22Rv1 (cell line): ENCODE data around the gene TAB2.

Experiments
- ZFX ChIP-seq: fragments of 450-650 bp; IDR thresholded peaks from 2 replicates; pipeline ENCODE4 v1.6.1; 2017; ENCODE audit warnings: antibody characterized with exemption, borderline replicate concordance
- TF ChIP-seq, protein P1 (sequence below): fragments of 450-650 bp; IDR thresholded peaks from 2 replicates; pipeline ENCODE4 v1.5.1; 2017; ENCODE audit warnings: mild to moderate bottlenecking

DNA sequence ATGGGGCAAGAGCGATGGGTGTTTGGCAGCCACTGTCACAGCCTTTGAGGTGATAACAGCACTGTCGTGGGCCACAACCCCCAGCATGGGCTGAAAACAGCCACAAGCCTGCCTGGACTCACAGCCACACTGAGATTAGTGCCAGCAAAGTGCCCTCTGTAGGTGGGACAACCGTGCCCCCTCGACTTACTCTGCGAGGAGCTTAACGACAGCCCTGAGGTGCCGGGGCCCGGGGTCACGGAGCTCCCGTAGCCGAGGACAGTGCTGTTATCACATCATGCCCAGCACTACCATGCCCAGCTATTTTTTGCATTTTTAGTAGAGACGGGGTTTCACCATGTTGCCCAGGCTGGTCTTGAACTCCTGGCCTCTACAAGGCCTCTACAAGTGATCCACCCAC is 119.1 kb downstream of the TAB2 start:
- TF ChIP-seq, protein P1, sequence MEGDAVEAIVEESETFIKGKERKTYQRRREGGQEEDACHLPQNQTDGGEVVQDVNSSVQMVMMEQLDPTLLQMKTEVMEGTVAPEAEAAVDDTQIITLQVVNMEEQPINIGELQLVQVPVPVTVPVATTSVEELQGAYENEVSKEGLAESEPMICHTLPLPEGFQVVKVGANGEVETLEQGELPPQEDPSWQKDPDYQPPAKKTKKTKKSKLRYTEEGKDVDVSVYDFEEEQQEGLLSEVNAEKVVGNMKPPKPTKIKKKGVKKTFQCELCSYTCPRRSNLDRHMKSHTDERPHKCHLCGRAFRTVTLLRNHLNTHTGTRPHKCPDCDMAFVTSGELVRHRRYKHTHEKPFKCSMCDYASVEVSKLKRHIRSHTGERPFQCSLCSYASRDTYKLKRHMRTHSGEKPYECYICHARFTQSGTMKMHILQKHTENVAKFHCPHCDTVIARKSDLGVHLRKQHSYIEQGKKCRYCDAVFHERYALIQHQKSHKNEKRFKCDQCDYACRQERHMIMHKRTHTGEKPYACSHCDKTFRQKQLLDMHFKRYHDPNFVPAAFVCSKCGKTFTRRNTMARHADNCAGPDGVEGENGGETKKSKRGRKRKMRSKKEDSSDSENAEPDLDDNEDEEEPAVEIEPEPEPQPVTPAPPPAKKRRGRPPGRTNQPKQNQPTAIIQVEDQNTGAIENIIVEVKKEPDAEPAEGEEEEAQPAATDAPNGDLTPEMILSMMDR = no peak
- no peak for TF ChIP-seq ZFX
